SIG-M5 (cell line): ENCODE data around the gene MXD4.

Experiments used
- DNase-seq: peaks from one replicate; lab custom pipeline; 2025; lab: John Stamatoyannopoulos, UW

MXD4 gene

GRCh38 chr4:2261853-2262144, at the start of gene MXD4:
TSS of gene MXD4 (minus strand) at chr4:2262109. CDS start at chr4:2261980, 129 bp downstream.
- DNase-seq, result no peak

- DNase-seq, result no peak
These were observed 45.0 kb upstream of the MXD4 start for GRCh38 chr4:2306773-2307410.

GRCh38 chr4:2305766-2306501, 44.0 kb upstream of the MXD4 start:
- no peak for DNase-seq

GRCh38 chr4:2304877-2305561, 43.1 kb upstream of the MXD4 start:
- DNase-seq, result no peak

- DNase-seq, result no peak
These were observed 42.5 kb upstream of the MXD4 start for GRCh38 chr4:2304321-2304876.

- no peak for DNase-seq
These were observed 41.9 kb upstream of the MXD4 start for GRCh38 chr4:2303686-2304320.

GRCh38 chr4:2303121-2303685, 41.3 kb upstream of the MXD4 start:
- DNase-seq, result no peak

- DNase-seq, result no peak
These were observed 40.6 kb upstream of the MXD4 start for GRCh38 chr4:2302387-2303119.

GRCh38 chr4:2301806-2302205, 39.9 kb upstream of the MXD4 start:
- no peak for DNase-seq

- no peak for DNase-seq
These were observed 39.3 kb upstream of the MXD4 start for GRCh38 chr4:2301225-2301642.

GRCh38 chr4:2300431-2301224, 38.7 kb upstream of the MXD4 start:
- DNase-seq, result no peak

- no peak for DNase-seq
These were observed 37.9 kb upstream of the MXD4 start for GRCh38 chr4:2299794-2300193.

- no peak for DNase-seq
These were observed 36.7 kb upstream of the MXD4 start for GRCh38 chr4:2298532-2298991.

GRCh38 chr4:2297606-2298531, 36.0 kb upstream of the MXD4 start:
- DNase-seq, result no peak

- no peak for DNase-seq
These were observed 35.0 kb upstream of the MXD4 start for GRCh38 chr4:2296631-2297601.

- no peak for DNase-seq
These were observed 34.1 kb upstream of the MXD4 start for GRCh38 chr4:2295900-2296442.

GRCh38 chr4:2295500-2295899, 33.6 kb upstream of the MXD4 start:
- no peak for DNase-seq

GRCh38 chr4:2292646-2293108, 30.8 kb upstream of the MXD4 start:
- no peak for DNase-seq
